H9 (cell line): ENCODE data around the gene PARD3. TPM values are rescaled to one million over a fixed set of nuclear protein-coding genes. Genes with fewer than 3 reads are reported as not detected.

Experiments
- DNase-seq: peaks from one replicate; pipeline ENCODE4 v3.0.0-alpha.2; 2017
- H2AFZ ChIP-seq: one replicate; pipeline ENCODE4 v1.6.1; 2013; ENCODE audit warnings: mild to moderate bottlenecking, low read length, control low read depth, moderate library complexity
- H2AK5ac ChIP-seq: 2 replicates; pipeline ENCODE4 v1.6.1; 2013; ENCODE audit warnings: low read length, control low read depth, mixed read lengths; ENCODE audit not compliant: insufficient read length
- H2BK120ac ChIP-seq: one replicate; pipeline ENCODE4 v1.6.1; 2013; ENCODE audit warnings: low read depth, mild to moderate bottlenecking, low read length, control low read depth, inconsistent platforms; ENCODE audit not compliant: poor library complexity, severe bottlenecking
- H2BK12ac ChIP-seq: 2 replicates; pipeline ENCODE4 v1.6.1; 2013; ENCODE audit warnings: low read length, control low read depth, mixed read lengths, low read depth; ENCODE audit not compliant: insufficient read length
- H2BK15ac ChIP-seq: 2 replicates; pipeline ENCODE4 v1.6.1; 2013; ENCODE audit warnings: low read depth, low read length, control low read depth
- H2BK20ac ChIP-seq: one replicate; pipeline ENCODE4 v1.6.1; 2013; ENCODE audit warnings: low read depth, mild to moderate bottlenecking, low read length, control low read depth, inconsistent platforms; ENCODE audit not compliant: poor library complexity, severe bottlenecking
- H2BK5ac ChIP-seq: 2 replicates; pipeline ENCODE4 v1.6.1; 2013; ENCODE audit warnings: low read length, control low read depth, mixed read lengths; ENCODE audit not compliant: insufficient read length
- H3K14ac ChIP-seq: 2 replicates; pipeline ENCODE4 v1.6.1; 2013; ENCODE audit warnings: low read length, control low read depth; ENCODE audit not compliant: insufficient read depth
- H3K18ac ChIP-seq: 2 replicates; pipeline ENCODE4 v1.6.1; 2013; ENCODE audit warnings: low read depth, mild to moderate bottlenecking, mixed read lengths, low read length, control low read depth; ENCODE audit not compliant: insufficient read length
- H3K23ac ChIP-seq: 2 replicates; pipeline ENCODE4 v1.6.1; 2013; ENCODE audit warnings: low read length, control low read depth, mixed read lengths, low read depth; ENCODE audit not compliant: insufficient read length
- H3K23me2 ChIP-seq: 2 replicates; pipeline ENCODE4 v1.6.1; 2013; ENCODE audit warnings: low read depth, mild to moderate bottlenecking, mixed read lengths, low read length, control low read depth; ENCODE audit not compliant: insufficient read length, poor library complexity, severe bottlenecking
- H3K27ac ChIP-seq: 2 replicates; pipeline ENCODE4 v1.5.1; 2013; ENCODE audit warnings: low read length, control low read depth, mixed read lengths, low read depth; ENCODE audit not compliant: insufficient read length
- H3K27me3 ChIP-seq: 2 replicates; pipeline ENCODE4 v1.6.1; 2013; ENCODE audit warnings: low read length, control low read depth, inconsistent platforms; ENCODE audit not compliant: insufficient read depth
- H3K4ac ChIP-seq: 2 replicates; pipeline ENCODE4 v1.6.1; 2013; ENCODE audit warnings: low read depth, mild to moderate bottlenecking, control low read depth, inconsistent platforms, low read length, moderate library complexity
- H3K4me1 ChIP-seq: 2 replicates; pipeline ENCODE4 v1.6.1; 2013; ENCODE audit warnings: low read length, control low read depth, inconsistent platforms; ENCODE audit not compliant: insufficient read depth
- H3K4me2 ChIP-seq: 2 replicates; pipeline ENCODE4 v1.6.1; 2013; ENCODE audit warnings: low read length, control low read depth, mixed read lengths; ENCODE audit not compliant: insufficient read length, insufficient read depth
- H3K56ac ChIP-seq: 2 replicates; pipeline ENCODE4 v1.6.1; 2013; ENCODE audit warnings: low read depth, mild to moderate bottlenecking, mixed read lengths, low read length, control low read depth; ENCODE audit not compliant: insufficient read length
- H3K79me1 ChIP-seq: 2 replicates; pipeline ENCODE4 v1.6.1; 2013; ENCODE audit warnings: low read depth, mild to moderate bottlenecking, moderate library complexity, low read length, control low read depth, inconsistent platforms; ENCODE audit not compliant: insufficient read depth, poor library complexity, severe bottlenecking
- H3K79me2 ChIP-seq: 2 replicates; pipeline ENCODE4 v1.6.1; 2013; ENCODE audit warnings: low read length, control low read depth, inconsistent platforms; ENCODE audit not compliant: insufficient read depth
- H3K9ac ChIP-seq: 2 replicates; pipeline ENCODE4 v1.6.1; 2013; ENCODE audit warnings: low read length, control low read depth, mixed read lengths; ENCODE audit not compliant: insufficient read length; ENCODE audit errors: extremely low read depth
- H3K9me3 ChIP-seq: one replicate; pipeline ENCODE4 v1.6.1; 2013; ENCODE audit warnings: low read depth, low read length, inconsistent platforms; ENCODE audit not compliant: control insufficient read depth
- H3T11ph ChIP-seq: one replicate; pipeline ENCODE4 v1.6.1; 2013; ENCODE audit warnings: mild to moderate bottlenecking, low read length, control low read depth, inconsistent platforms
- H4K20me1 ChIP-seq: one replicate; pipeline ENCODE4 v1.6.1; 2013; ENCODE audit not compliant: control insufficient read depth, insufficient read length, insufficient read depth
- H4K5ac ChIP-seq: 2 replicates; pipeline ENCODE4 v1.6.1; 2013; ENCODE audit warnings: low read depth, mild to moderate bottlenecking, mixed read lengths, low read length, control low read depth; ENCODE audit not compliant: insufficient read length
- H4K8ac ChIP-seq: replicated peaks from 2 replicates; pipeline ENCODE4 v1.6.1; 2013; ENCODE audit warnings: low read length, control low read depth, mixed read lengths, low read depth; ENCODE audit not compliant: insufficient read length
- H4K91ac ChIP-seq: 2 replicates; pipeline ENCODE4 v1.6.1; 2013; ENCODE audit warnings: low read depth, mild to moderate bottlenecking, moderate library complexity, mixed read lengths, low read length, control low read depth; ENCODE audit not compliant: insufficient read length
- H3K27ac Mint-ChIP-seq, 3 experiments: 2 replicates in 2 of 3; 3 replicates in 1 of 3; pipeline ENCODE4 v1.8.0; 2020 to 2021; ENCODE audit warnings: mixed read lengths in 3 of 3, mild to moderate bottlenecking in 1 of 3, moderate library complexity in 1 of 3
- H3K27me3 Mint-ChIP-seq: 2 replicates; pipeline ENCODE4 v1.8.0; 2021; ENCODE audit warnings: low read depth, mild to moderate bottlenecking, moderate library complexity, mixed read lengths
- H3K36me3 Mint-ChIP-seq, 3 experiments: 2 replicates in 2 of 3; 3 replicates in 1 of 3; pipeline ENCODE4 v1.8.0; 2020 to 2021; ENCODE audit warnings: low read depth in 3 of 3, mixed read lengths in 3 of 3; ENCODE audit not compliant: insufficient read depth in 1 of 3
- H3K4me1 Mint-ChIP-seq, 2 experiments: 2 replicates each; pipeline ENCODE4 v1.8.0; 2020; ENCODE audit warnings: mixed read lengths in 2 of 2
- H3K4me3 Mint-ChIP-seq, 2 experiments: 2 replicates in 1 of 2; 3 replicates in 1 of 2; pipeline ENCODE4 v1.8.0; 2020 to 2021; ENCODE audit warnings: mild to moderate bottlenecking in 2 of 2, mixed read lengths in 2 of 2, moderate library complexity in 1 of 2
- H3K9me3 Mint-ChIP-seq, 2 experiments: 2 replicates in 1 of 2; 3 replicates in 1 of 2; pipeline ENCODE4 v1.8.0; 2020; ENCODE audit warnings: mild to moderate bottlenecking in 2 of 2, mixed read lengths in 2 of 2, moderate library complexity in 1 of 2
- WGBS: extraction: QIAGEN DNeasy Blood & Tissue Kit; methylation state at CpG from one replicate; pipeline ENCODE4 v1.1.7; 2013; ENCODE audit warnings: missing lambda C conversion rate, low lambda C conversion rate, mixed read lengths; ENCODE audit not compliant: insufficient read length; ENCODE audit errors: extremely low coverage; 5-methylcytosine and 5-hydroxymethylcytosine counted together
- total RNA-seq: library from RNA; stranded (reverse); gene quantifications from 2 replicates; pipeline ENCODE4 v1.2.1, GENCODE V29; 2021
- TF ChIP-seq, protein P1 (sequence below): fragments of 200-600 bp; sonication (generic); conservative IDR thresholded peaks from 3 replicates; pipeline ENCODE4 v1.8.0; 2021; ENCODE audit warnings: antibody characterized with exemption, mild to moderate bottlenecking

PARD3 gene
- total RNA-seq, 1 experiment from 2014 or later, result 44.7 TPM

DNA sequence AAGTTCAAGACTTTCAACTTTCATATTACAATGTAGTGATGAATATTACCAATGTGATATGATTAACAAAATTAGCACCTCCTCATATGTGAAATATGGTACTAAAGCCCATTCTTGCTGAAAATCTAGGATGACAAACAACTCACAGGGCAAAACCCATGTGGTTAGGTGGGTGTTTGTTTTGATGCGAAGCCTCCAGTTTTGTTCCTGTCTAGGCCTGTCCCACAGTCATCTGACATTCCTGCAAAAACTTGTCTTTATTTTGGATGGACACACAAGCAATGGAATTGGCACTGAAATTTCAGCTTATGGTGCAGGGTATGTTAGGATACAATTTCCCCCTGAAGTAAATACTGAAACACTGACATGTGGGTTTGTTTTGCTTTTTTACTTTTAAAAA lies 95.3 kb downstream of the PARD3 start:
- Histone ChIP-seq H4K91ac (no peak overlapping the region), H3K23me2 (no peaks in the 10 kb centered on the region), H2BK20ac (no peak overlapping the region), H3K56ac (no peak overlapping the region), H4K5ac (no peak overlapping the region), H2BK120ac (no peak overlapping the region), H3K9me3 (no peaks in the 10 kb centered on the region), H2AK5ac (no peak overlapping the region), H3K27me3 (no peaks in the 10 kb centered on the region), H3T11ph (no peak overlapping the region), H2BK15ac (no peak overlapping the region), H3K79me1 (peaks cover 16% of the 10 kb centered on the region), H3K4me2 (no peak overlapping the region), H3K23ac (no peak overlapping the region), H3K27ac (no peak overlapping the region), H2AFZ (no peak overlapping the region), H3K14ac (no peak overlapping the region), H3K4ac (no peak overlapping the region), H4K8ac (no peak overlapping the region), H2BK12ac (no peak overlapping the region), H3K18ac (no peak overlapping the region), H3K79me2 (peaks cover 9% of the 10 kb centered on the region; the same call in 1 of the 2 replicates), H3K4me1 (no peaks in the 10 kb centered on the region), H3K9ac (no peak overlapping the region), H2BK5ac (no peak overlapping the region), H4K20me1 (no peaks in the 10 kb centered on the region)
- Mint-ChIP-seq H3K27ac (no peak overlapping the region; a peak in 2 of 7 replicates), H3K27me3 (no peaks in the 10 kb centered on the region), H3K36me3 (no peaks in the 10 kb centered on the region; a peak in 1 of 7 replicates), H3K4me3 (no peak overlapping the region), H3K4me1 (peaks cover 14 to 17% of the 10 kb centered on the region in 2 experiments), H3K9me3 (no peaks in the 10 kb centered on the region)
- no CpG with 5 or more reads among the region's 1 CpG for WGBS
- no peak for DNase-seq
- TF ChIP-seq, protein P1, sequence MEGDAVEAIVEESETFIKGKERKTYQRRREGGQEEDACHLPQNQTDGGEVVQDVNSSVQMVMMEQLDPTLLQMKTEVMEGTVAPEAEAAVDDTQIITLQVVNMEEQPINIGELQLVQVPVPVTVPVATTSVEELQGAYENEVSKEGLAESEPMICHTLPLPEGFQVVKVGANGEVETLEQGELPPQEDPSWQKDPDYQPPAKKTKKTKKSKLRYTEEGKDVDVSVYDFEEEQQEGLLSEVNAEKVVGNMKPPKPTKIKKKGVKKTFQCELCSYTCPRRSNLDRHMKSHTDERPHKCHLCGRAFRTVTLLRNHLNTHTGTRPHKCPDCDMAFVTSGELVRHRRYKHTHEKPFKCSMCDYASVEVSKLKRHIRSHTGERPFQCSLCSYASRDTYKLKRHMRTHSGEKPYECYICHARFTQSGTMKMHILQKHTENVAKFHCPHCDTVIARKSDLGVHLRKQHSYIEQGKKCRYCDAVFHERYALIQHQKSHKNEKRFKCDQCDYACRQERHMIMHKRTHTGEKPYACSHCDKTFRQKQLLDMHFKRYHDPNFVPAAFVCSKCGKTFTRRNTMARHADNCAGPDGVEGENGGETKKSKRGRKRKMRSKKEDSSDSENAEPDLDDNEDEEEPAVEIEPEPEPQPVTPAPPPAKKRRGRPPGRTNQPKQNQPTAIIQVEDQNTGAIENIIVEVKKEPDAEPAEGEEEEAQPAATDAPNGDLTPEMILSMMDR, result no peak
